ENCODE results near the gene VTA1. TPM values are rescaled to one million over a fixed set of nuclear protein-coding genes. Genes with fewer than 3 reads are reported as not detected.

The VTA1 gene
- total and polyA plus RNA-seq, 2 of the 8 experiments (the other 6 are each of a cell fraction or from before 2014, with no cell fraction given), result 63.6 to 67.0 TPM

- no peak overlapping the region for H3K23ac ChIP-seq (ENCODE audit: insufficient read length)
- H3K27me3 ChIP-seq (replicated peaks in 1 of 4; ENCODE audit: control insufficient read depth in 3 of 4, extremely low read depth in 1 of 4, insufficient read depth in 3 of 4, low read length in 3 of 4), result no peaks in the 10 kb centered on the region
- ChIA-PET CTCF (ENCODE audit: partially characterized antibody) (no interaction called here), POLR2A (ENCODE audit: partially characterized antibody) (no interaction called here)
- H4K5ac ChIP-seq (ENCODE audit: insufficient read length, low read depth, low read length), result no peak overlapping the region
- DNase-seq (ENCODE audit: low read depth in 1 of 2, low spot score in 2 of 2) (no peak), FAIRE-seq (no peak)
- H2AK5ac ChIP-seq (ENCODE audit: low read depth, low read length), result no peak overlapping the region
- TF ChIP-seq TAF7 (optimal IDR thresholded peaks at IDR 0.05; ENCODE audit: borderline replicate concordance, low read depth, low read length) (no peak), KDM1A (IDR thresholded peaks at IDR 0.05; ENCODE audit: borderline replicate concordance, low read length) (no peak), POLR2A (IDR thresholded peaks at IDR 0.05; ENCODE audit: control extremely low read depth in 1 of 2, low read depth in 2 of 2, low read length in 2 of 2) (no peak), JUN (IDR thresholded peaks at IDR 0.05; ENCODE audit: low read depth, low read length) (no peak), SIX5 (IDR thresholded peaks at IDR 0.05; ENCODE audit: low read depth, low read length) (no peak), MAX (IDR thresholded peaks at IDR 0.05) (no peak)
- no peaks in the 10 kb centered on the region for H3K23me2 ChIP-seq (ENCODE audit: low read depth, low read length)
- H2BK12ac ChIP-seq (ENCODE audit: low read depth, low read length), result no peak overlapping the region
- no peak overlapping the region for H2BK5ac ChIP-seq (ENCODE audit: low read depth, low read length)
- H3K4me3 ChIP-seq (ENCODE audit: extremely low read depth in 1 of 4, insufficient read depth in 2 of 4, low read depth in 3 of 4, low read length in 4 of 4), result no peak overlapping the region
- 85% methylated on average over 2 of the region's 2 CpGs; no CpG with 5 or more reads in 1 of the 2 experiments for WGBS, 2 experiments (ENCODE audit: extremely low coverage in 1 of 2, insufficient coverage in 1 of 2, insufficient read length in 1 of 2, insufficient replicate concordance in 2 of 2, low coverage in 1 of 2, low lambda C conversion rate in 2 of 2, missing lambda C conversion rate in 1 of 2)
- no peaks in the 10 kb centered on the region for H3K36me3 ChIP-seq (ENCODE audit: control insufficient read depth in 2 of 4, insufficient read depth in 4 of 4, low read length in 3 of 4)
- H3K27ac ChIP-seq (ENCODE audit: low read depth, low read length), result no peak overlapping the region
- no peak overlapping the region for H4K91ac ChIP-seq (replicated peaks; ENCODE audit: insufficient read length, low read length)
- H4K20me1 ChIP-seq (replicated peaks in 1 of 2; ENCODE audit: control insufficient read depth in 1 of 2, insufficient read depth in 2 of 2, low read length in 2 of 2), result no peaks in the 10 kb centered on the region
- H3K4me2 ChIP-seq (ENCODE audit: insufficient read depth in 1 of 2, low read depth in 2 of 2, low read length in 2 of 2), result no peak overlapping the region
- H3K9me3 ChIP-seq (ENCODE audit: insufficient read depth in 2 of 2, low read depth in 1 of 2, low read length in 1 of 2), result no peaks in the 10 kb centered on the region
- H2AFZ ChIP-seq (ENCODE audit: low read length), result no peak overlapping the region
- no peak overlapping the region for H3K4ac ChIP-seq (replicated peaks; ENCODE audit: insufficient read length, low read depth, low read length)
- no peak overlapping the region for H2BK20ac ChIP-seq (ENCODE audit: low read length)
- no peak overlapping the region for H4K8ac ChIP-seq (ENCODE audit: extremely low read depth, insufficient read depth, low read length)
- H2BK120ac ChIP-seq (replicated peaks; ENCODE audit: low read depth, low read length), result no peak overlapping the region
- H3K4me1 ChIP-seq (replicated peaks in 1 of 4; ENCODE audit: control insufficient read depth in 3 of 4, insufficient read depth in 4 of 4, low read length in 3 of 4), result peaks cover 0 to 5% (median 2%) of the 10 kb centered on the region in 4 experiments; a peak in 3 of 7 replicates
- no peak overlapping the region for H2BK15ac ChIP-seq (ENCODE audit: low read length)
- no peak overlapping the region for H3K56ac ChIP-seq (replicated peaks; ENCODE audit: insufficient read length, low read depth, low read length)
- no peak overlapping the region for H3K9ac ChIP-seq (replicated peaks in 1 of 4; ENCODE audit: extremely low read depth in 1 of 4, low read depth in 3 of 4, low read length in 3 of 4)
- no peaks in the 10 kb centered on the region for H3K79me1 ChIP-seq (ENCODE audit: low read depth, low read length)
- no peaks in the 10 kb centered on the region for H3K79me2 ChIP-seq (ENCODE audit: control insufficient read depth in 1 of 2, insufficient read depth in 2 of 2, low read length in 2 of 2)
- no peak overlapping the region for H3K14ac ChIP-seq (ENCODE audit: insufficient read length)
- H3K18ac ChIP-seq (ENCODE audit: extremely low read depth, low read length), result no peak overlapping the region
Measured at GRCh38 chr6:142235791-142236190, 88.7 kb downstream of the VTA1 start.

All from H1 (cell line).